CD14-positive monocyte (primary cell): ENCODE measurements around the gene BPIFB4. TPM values are rescaled to one million over a fixed set of nuclear protein-coding genes. Genes with fewer than 3 reads are reported as not detected.

Experiments used
- DNase-seq, 3 donors: peaks; one replicate each; pipeline ENCODE4 v3.0.0-alpha.2; 2011 to 2022
- H2AFZ ChIP-seq: 2 replicates; pipeline ENCODE4 v1.6.0; 2012; ENCODE audit warnings: mild to moderate bottlenecking, low read depth, low read length, inconsistent platforms; ENCODE audit not compliant: insufficient read depth, poor library complexity, severe bottlenecking
- H3K27ac ChIP-seq, 2 donors: 1 replicate in 1 of 2; 2 replicates in 1 of 2; pipeline ENCODE4 v1.5.1; 2012 to 2013; ENCODE audit warnings: low read length in 2 of 2, control low read depth in 1 of 2, inconsistent platforms in 1 of 2, low read depth in 1 of 2, mild to moderate bottlenecking in 1 of 2
- H3K27me3 ChIP-seq, 2 donors: one replicate each; pipeline versions ENCODE4 v1.6.0 to v1.6.1; 2011 to 2013; ENCODE audit warnings: low read length in 2 of 2; ENCODE audit not compliant: control insufficient read depth in 2 of 2, insufficient read depth in 2 of 2
- H3K36me3 ChIP-seq, 2 donors: replicated peaks in 1 of 2; 1 replicate in 1 of 2; 2 replicates in 1 of 2; pipeline versions ENCODE4 v1.5.1 to v1.6.1; 2012 to 2013; ENCODE audit warnings: low read length in 2 of 2, control low read depth in 1 of 2, inconsistent platforms in 1 of 2, mild to moderate bottlenecking in 1 of 2; ENCODE audit not compliant: insufficient read depth in 2 of 2, control insufficient read depth in 1 of 2
- H3K4me1 ChIP-seq, 2 donors: 1 replicate in 1 of 2; 2 replicates in 1 of 2; pipeline versions ENCODE4 v1.5.1 to v1.6.1; 2012 to 2013; ENCODE audit warnings: low read length in 2 of 2, control low read depth in 1 of 2, inconsistent platforms in 1 of 2, mild to moderate bottlenecking in 1 of 2, moderate library complexity in 1 of 2; ENCODE audit not compliant: insufficient read depth in 2 of 2, control insufficient read depth in 1 of 2
- H3K4me2 ChIP-seq: replicated peaks from 2 replicates; pipeline ENCODE3; 2012; ENCODE audit warnings: low read length, moderate library complexity, mild to moderate bottlenecking; ENCODE audit not compliant: poor library complexity, severe bottlenecking; ENCODE audit errors: extremely low read depth
- H3K4me3 ChIP-seq, 3 experiments: fragments of 200-600 bp in 1 of 3; sonication (generic) in 1 of 3; replicated peaks in 1 of 3; 1 replicate in 2 of 3; 2 replicates in 1 of 3; pipeline ENCODE4 v1.5.1; 2011 to 2013; ENCODE audit warnings: low read length in 3 of 3, mild to moderate bottlenecking in 3 of 3, control low read depth in 2 of 3, low read depth in 2 of 3, inconsistent platforms in 1 of 3, moderate library complexity in 1 of 3
- H3K79me2 ChIP-seq: 2 replicates; pipeline ENCODE4 v1.6.0; 2012; ENCODE audit warnings: mild to moderate bottlenecking, control low read depth, inconsistent platforms, low read length, moderate library complexity; ENCODE audit not compliant: insufficient read depth
- H3K9ac ChIP-seq: 2 replicates; pipeline ENCODE4 v1.6.0; 2017; ENCODE audit warnings: low read length, mild to moderate bottlenecking; ENCODE audit not compliant: insufficient read depth, poor library complexity, severe bottlenecking
- H3K9me3 ChIP-seq, 2 donors: replicated peaks in 1 of 2; 1 replicate in 1 of 2; 2 replicates in 1 of 2; pipeline versions ENCODE4 v1.5.1 to v1.6.1; 2012 to 2013; ENCODE audit warnings: low read length in 2 of 2, control low read depth in 1 of 2; ENCODE audit not compliant: control insufficient read depth in 1 of 2, insufficient read depth in 1 of 2
- H4K20me1 ChIP-seq: 2 replicates; pipeline ENCODE4 v1.6.0; 2012; ENCODE audit warnings: mild to moderate bottlenecking, low read length, control low read depth, moderate library complexity; ENCODE audit not compliant: insufficient read depth
- H3K27ac Mint-ChIP-seq, 7 donors: one replicate each; pipeline ENCODE4 v1.8.0; 2020; ENCODE audit warnings: mild to moderate bottlenecking in 7 of 7, mixed read lengths in 7 of 7, moderate library complexity in 6 of 7, inconsistent platforms in 2 of 7
- H3K27me3 Mint-ChIP-seq, 3 donors: one replicate each; pipeline ENCODE4 v1.8.0; 2021 to 2022; ENCODE audit warnings: low read depth in 3 of 3, mild to moderate bottlenecking in 3 of 3, mixed read lengths in 3 of 3, moderate library complexity in 3 of 3, inconsistent platforms in 1 of 3
- H3K36me3 Mint-ChIP-seq, 2 donors: one replicate each; pipeline ENCODE4 v1.8.0; 2020; ENCODE audit warnings: mixed read lengths in 2 of 2, inconsistent platforms in 1 of 2, mild to moderate bottlenecking in 1 of 2
- H3K4me1 Mint-ChIP-seq: one replicate; pipeline ENCODE4 v1.8.0; 2020; ENCODE audit warnings: mild to moderate bottlenecking, mixed read lengths
- H3K4me3 Mint-ChIP-seq, 2 donors: one replicate each; pipeline ENCODE4 v1.8.0; 2020; ENCODE audit warnings: mild to moderate bottlenecking in 2 of 2, mixed read lengths in 2 of 2, moderate library complexity in 1 of 2
- H3K9me3 Mint-ChIP-seq, 7 donors: one replicate each; pipeline ENCODE4 v1.8.0; 2020 to 2022; ENCODE audit warnings: mixed read lengths in 7 of 7, mild to moderate bottlenecking in 6 of 7, moderate library complexity in 6 of 7, inconsistent platforms in 2 of 7
- CTCF ChIP-seq: fragments of 200-600 bp; IDR thresholded peaks from one replicate; pipeline ENCODE4 v1.8.0; 2022; ENCODE audit warnings: antibody characterized with exemption, mild to moderate bottlenecking
- WGBS: methylation state at CpG from one replicate; pipeline ENCODE4 v1.1.5; 2013; ENCODE audit warnings: missing lambda C conversion rate; ENCODE audit not compliant: insufficient coverage; 5-methylcytosine and 5-hydroxymethylcytosine counted together
- intact Hi-C, 2 donors: fragments of 100-400 bp; cut with micrococcal nuclease; formaldehyde crosslinking; loops; one replicate each; pipeline versions ENCODE4 v1.15.0 to v1.15.1; 2023
- polyA plus RNA-seq, 3 donors: library from polyadenylated mRNA; depleted of rRNA in 1 of 3; unstranded in 2 of 3; stranded (reverse) in 1 of 3; fragments of 300-500 nt in 2 of 3; fragments of >200 nt in 1 of 3; fragmentation: Illumina TruSeq in 2 of 3; gene quantifications; 1 replicate in 2 of 3; 2 replicates in 1 of 3; pipeline ENCODE4 v1.2.3, GENCODE V29; 2012 to 2021

Gene BPIFB4
- polyA plus RNA-seq, 3 donors, result not detected

DNA sequence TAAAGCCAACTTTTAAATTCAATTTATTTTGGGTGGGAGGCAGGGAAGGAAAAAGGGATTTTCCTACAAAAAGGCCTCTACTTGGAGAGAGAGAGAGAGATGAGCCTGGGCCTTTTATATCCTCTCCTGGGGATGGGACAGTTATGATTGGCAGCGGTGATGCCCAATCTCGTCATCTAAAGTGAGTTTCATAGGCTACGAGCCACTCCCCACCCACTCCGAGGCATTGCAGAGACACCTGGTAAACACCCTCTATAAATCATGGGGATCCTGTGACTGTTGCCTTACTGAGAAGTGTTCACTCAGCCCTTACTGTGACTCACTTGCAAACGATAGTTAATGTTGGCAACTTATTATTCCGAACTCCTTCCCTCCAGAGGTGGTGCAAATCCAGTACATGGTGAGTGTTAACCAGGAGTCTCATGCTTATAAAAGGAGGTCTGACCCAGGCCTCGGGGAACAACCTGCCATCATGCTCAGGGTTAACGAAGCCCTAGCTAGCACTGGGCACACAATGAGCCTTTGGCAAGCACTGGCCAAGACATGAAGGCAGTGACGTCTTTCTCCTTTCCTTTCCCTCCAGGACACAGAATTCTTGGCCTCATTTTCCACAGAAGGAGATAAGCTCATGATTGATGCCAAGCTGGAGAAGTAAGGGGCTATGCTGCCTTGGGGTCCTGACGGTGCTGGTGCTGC, 20.5 kb downstream of the BPIFB4 start:
- H3K36me3 Mint-ChIP-seq, result no peaks in the 10 kb centered on the region
- no peaks in the 10 kb centered on the region for H3K27me3 ChIP-seq
- no peak overlapping the region for H2AFZ ChIP-seq
- H3K4me2 ChIP-seq, result no peak overlapping the region
- no peaks in the 10 kb centered on the region for H3K36me3 ChIP-seq
- no peaks in the 10 kb centered on the region for H3K9me3 Mint-ChIP-seq
- no peaks in the 10 kb centered on the region for H3K79me2 ChIP-seq
- no peak overlapping the region for H3K9ac ChIP-seq
- H3K9me3 ChIP-seq, result no peaks in the 10 kb centered on the region
- peaks cover 0 to 5% (median 2%) of the 10 kb centered on the region in 3 donors for H3K27me3 Mint-ChIP-seq
- H3K4me3 ChIP-seq, result no peak overlapping the region
- no peak overlapping the region for H3K4me3 Mint-ChIP-seq
- TF ChIP-seq CTCF, result no peak
- 100% methylated on average over 1 of the region's 10 CpGs for WGBS
- H3K4me1 ChIP-seq, result no peaks in the 10 kb centered on the region
- no peak overlapping the region for H3K27ac Mint-ChIP-seq
- H4K20me1 ChIP-seq, result no peaks in the 10 kb centered on the region
- intact Hi-C loops, result loop anchor here in 1 of 2 donors (5.0 kb wide), 1 partner anchor 193 kb away; no protein-coding TSS in a partner anchor
- H3K4me1 Mint-ChIP-seq, result no peaks in the 10 kb centered on the region
- H3K27ac ChIP-seq, result no peak overlapping the region
- DNase-seq, result no peak

DNA sequence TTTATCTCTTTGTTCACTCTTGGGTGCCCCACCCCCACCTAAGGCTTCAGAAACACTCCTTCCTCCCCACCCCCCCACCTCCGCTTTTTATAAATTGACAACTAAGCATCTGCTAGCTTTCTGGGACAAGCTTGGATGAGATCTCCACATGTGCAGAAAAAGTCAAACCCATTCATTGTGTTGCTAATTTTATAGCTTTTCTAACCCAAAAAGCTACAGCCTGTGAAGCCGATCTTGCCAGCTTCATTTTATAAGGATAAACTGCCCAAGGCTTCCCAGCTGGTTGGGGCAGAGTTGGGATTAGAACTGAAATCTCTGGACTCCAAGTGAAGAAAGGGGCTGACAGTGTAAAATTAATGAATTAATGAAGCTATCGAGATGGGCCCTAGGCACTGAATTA, 24.1 kb downstream of the BPIFB4 start:
- H3K4me1 Mint-ChIP-seq, result no peaks in the 10 kb centered on the region
- TF ChIP-seq CTCF, result no peak
- no peak overlapping the region for H3K27ac Mint-ChIP-seq
- no peaks in the 10 kb centered on the region for H3K27me3 ChIP-seq
- no peak overlapping the region for H3K27ac ChIP-seq
- H2AFZ ChIP-seq, result no peak overlapping the region
- H3K36me3 Mint-ChIP-seq, result no peaks in the 10 kb centered on the region
- no peaks in the 10 kb centered on the region for H3K79me2 ChIP-seq
- H3K9ac ChIP-seq, result no peak overlapping the region
- no peaks in the 10 kb centered on the region for H3K36me3 ChIP-seq
- H3K9me3 Mint-ChIP-seq, result no peaks in the 10 kb centered on the region
- DNase-seq, result no peak
- no peak overlapping the region for H3K4me3 Mint-ChIP-seq
- no peaks in the 10 kb centered on the region for H3K4me1 ChIP-seq
- peaks cover 0 to 14% (median 3%) of the 10 kb centered on the region in 3 donors for H3K27me3 Mint-ChIP-seq
- intact Hi-C loops, result no loop called here
- H3K9me3 ChIP-seq, result no peaks in the 10 kb centered on the region
- 90% methylated on average over 2 of the region's 3 CpGs for WGBS
- H4K20me1 ChIP-seq, result no peaks in the 10 kb centered on the region
- H3K4me2 ChIP-seq, result no peak overlapping the region
- no peak overlapping the region for H3K4me3 ChIP-seq
